Activated naive CD8-positive, alpha-beta T cell treated with anti-CD3 and anti-CD28 coated beads for 36 hours (primary cell): ENCODE results near the gene OR10X1. TPM values are rescaled to one million over a fixed set of nuclear protein-coding genes. Genes with fewer than 3 reads are reported as not detected.

Experiments
- DNase-seq: peaks from one replicate; pipeline ENCODE4 v3.0.0; 2021
- H3K27ac Mint-ChIP-seq: one replicate; pipeline ENCODE4 v1.8.0; 2022; ENCODE audit warnings: mild to moderate bottlenecking, moderate library complexity, mixed read lengths
- H3K27me3 Mint-ChIP-seq: one replicate; pipeline ENCODE4 v1.8.0; 2022; ENCODE audit warnings: mild to moderate bottlenecking, mixed read lengths
- H3K36me3 Mint-ChIP-seq: one replicate; pipeline ENCODE4 v1.8.0; 2021; ENCODE audit warnings: mild to moderate bottlenecking, mixed read lengths
- H3K4me1 Mint-ChIP-seq: one replicate; pipeline ENCODE4 v1.8.0; 2021; ENCODE audit warnings: mixed read lengths
- H3K4me3 Mint-ChIP-seq: one replicate; pipeline ENCODE4 v1.8.0; 2022; ENCODE audit warnings: mild to moderate bottlenecking, moderate library complexity, mixed read lengths
- H3K9me3 Mint-ChIP-seq: one replicate; pipeline ENCODE4 v1.8.0; 2022; ENCODE audit warnings: mixed read lengths
- total RNA-seq, 2 experiments: library from RNA; stranded (reverse); gene quantifications; one replicate each; pipeline ENCODE4 v1.2.3, GENCODE V29; 2021

OR10X1 gene
- total RNA-seq, 2 experiments from 2014 or later, result not detected

- H3K27me3 Mint-ChIP-seq, result peaks cover 20% of the 10 kb centered on the region
- DNase-seq, result no peak
- H3K4me1 Mint-ChIP-seq, result no peaks in the 10 kb centered on the region
- H3K4me3 Mint-ChIP-seq, result no peak overlapping the region
- H3K9me3 Mint-ChIP-seq, result no peaks in the 10 kb centered on the region
- H3K36me3 Mint-ChIP-seq, result no peaks in the 10 kb centered on the region
- H3K27ac Mint-ChIP-seq, result no peak overlapping the region
These were observed 32.2 kb downstream of the OR10X1 start for GRCh38 chr1:158547533-158547932.

- Mint-ChIP-seq H3K27me3 (no peaks in the 10 kb centered on the region), H3K27ac (no peak overlapping the region), H3K9me3 (no peaks in the 10 kb centered on the region), H3K4me1 (no peaks in the 10 kb centered on the region), H3K4me3 (no peak overlapping the region), H3K36me3 (no peaks in the 10 kb centered on the region)
- DNase-seq, result no peak
These were observed 42.1 kb downstream of the OR10X1 start for GRCh38 chr1:158537609-158538008.

GRCh38 chr1:158534496-158534895 is 45.2 kb downstream of the OR10X1 start:
- Mint-ChIP-seq H3K36me3 (no peaks in the 10 kb centered on the region), H3K4me3 (no peak overlapping the region), H3K4me1 (no peaks in the 10 kb centered on the region), H3K27ac (no peak overlapping the region), H3K9me3 (no peaks in the 10 kb centered on the region), H3K27me3 (no peaks in the 10 kb centered on the region)
- no peak for DNase-seq

Other genes with a start within 250 kb of the OR10X1 start
- not detected for gene CD1B, start 248.4 kb downstream of the OR10X1 start, total RNA-seq
- not detected for gene CD1E, start 226.0 kb downstream of the OR10X1 start, total RNA-seq
- gene OR10T2, start 180.4 kb downstream of the OR10X1 start, total RNA-seq, result not detected
- not detected for gene OR10K2, start 153.7 kb downstream of the OR10X1 start, total RNA-seq
- not detected for gene OR10K1, start 118.1 kb downstream of the OR10X1 start, total RNA-seq
- gene OR10R2, start 107.7 kb downstream of the OR10X1 start, total RNA-seq, result not detected
- not detected for gene OR6Y1, start 25.5 kb downstream of the OR10X1 start, total RNA-seq
- gene OR6P1, start 9.3 kb downstream of the OR10X1 start, total RNA-seq, result not detected
- not detected for gene OR10Z1, start 25.4 kb upstream of the OR10X1 start, total RNA-seq
- gene SPTA1, start 106.8 kb upstream of the OR10X1 start, total RNA-seq, result not detected
- not detected for gene OR6K2, start 120.8 kb upstream of the OR10X1 start, total RNA-seq
- gene OR6K3, start 140.8 kb upstream of the OR10X1 start, total RNA-seq, result not detected
- not detected for gene OR6K6, start 174.8 kb upstream of the OR10X1 start, total RNA-seq
- gene OR6N1, start 192.3 kb upstream of the OR10X1 start, total RNA-seq, result not detected
- not detected for gene OR6N2, start 201.3 kb upstream of the OR10X1 start, total RNA-seq